ENCODE measurements around the gene BCL2L13.

DNA sequence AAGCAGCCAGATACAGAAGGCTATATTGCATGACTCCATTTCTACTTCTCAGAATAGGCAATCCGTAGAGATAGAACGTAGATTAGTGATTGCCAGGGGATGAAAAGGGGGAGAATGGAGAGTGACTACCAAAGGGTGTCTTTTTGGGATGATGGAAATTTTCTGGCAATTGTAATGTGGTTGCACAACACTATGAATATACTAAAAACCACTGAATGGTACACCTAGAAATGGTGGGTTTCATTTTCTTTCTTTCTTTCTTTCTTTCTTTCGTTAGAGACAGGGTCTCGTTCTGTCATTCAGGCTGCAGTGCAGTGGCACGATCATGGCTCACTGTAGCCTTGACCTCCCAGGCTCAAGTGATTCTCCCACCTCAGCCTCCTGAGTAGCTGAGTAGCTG lies 81.4 kb downstream of the BCL2L13 start:
- TF ChIP-seq, protein P1, sequence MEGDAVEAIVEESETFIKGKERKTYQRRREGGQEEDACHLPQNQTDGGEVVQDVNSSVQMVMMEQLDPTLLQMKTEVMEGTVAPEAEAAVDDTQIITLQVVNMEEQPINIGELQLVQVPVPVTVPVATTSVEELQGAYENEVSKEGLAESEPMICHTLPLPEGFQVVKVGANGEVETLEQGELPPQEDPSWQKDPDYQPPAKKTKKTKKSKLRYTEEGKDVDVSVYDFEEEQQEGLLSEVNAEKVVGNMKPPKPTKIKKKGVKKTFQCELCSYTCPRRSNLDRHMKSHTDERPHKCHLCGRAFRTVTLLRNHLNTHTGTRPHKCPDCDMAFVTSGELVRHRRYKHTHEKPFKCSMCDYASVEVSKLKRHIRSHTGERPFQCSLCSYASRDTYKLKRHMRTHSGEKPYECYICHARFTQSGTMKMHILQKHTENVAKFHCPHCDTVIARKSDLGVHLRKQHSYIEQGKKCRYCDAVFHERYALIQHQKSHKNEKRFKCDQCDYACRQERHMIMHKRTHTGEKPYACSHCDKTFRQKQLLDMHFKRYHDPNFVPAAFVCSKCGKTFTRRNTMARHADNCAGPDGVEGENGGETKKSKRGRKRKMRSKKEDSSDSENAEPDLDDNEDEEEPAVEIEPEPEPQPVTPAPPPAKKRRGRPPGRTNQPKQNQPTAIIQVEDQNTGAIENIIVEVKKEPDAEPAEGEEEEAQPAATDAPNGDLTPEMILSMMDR (conservative IDR thresholded peaks at IDR 0.05; ENCODE audit: low read depth, low read length) = no peak
- TF ChIP-seq EZH2 (IDR thresholded peaks at IDR 0.05; ENCODE audit: borderline replicate concordance, low read depth, low read length, poor library complexity, severe bottlenecking) = no peak
